ENCODE results near the gene SORCS2.

The SORCS2 gene

GRCh38 chr4:7275067-7275466 is 82.7 kb downstream of the SORCS2 start:
- Histone ChIP-seq H3K27ac (no peak overlapping the region), H3K4me3 (no peak overlapping the region)
- no peak for DNase-seq (ENCODE audit: low spot score)
- no peak for TF ChIP-seq CTCF (IDR thresholded peaks at IDR 0.05)

GRCh38 chr4:7275490-7276154 is 83.3 kb downstream of the SORCS2 start:
- TF ChIP-seq CTCF (IDR thresholded peaks at IDR 0.05): no peak
- no peak overlapping the region for H3K27ac ChIP-seq
- DNase-seq (ENCODE audit: low spot score): no peak
- H3K4me3 ChIP-seq: no peak overlapping the region

GRCh38 chr4:7276515-7276914 is 84.2 kb downstream of the SORCS2 start:
- H3K4me3 ChIP-seq: no peak overlapping the region
- DNase-seq (ENCODE audit: low spot score): no peak
- no peak overlapping the region for H3K27ac ChIP-seq
- no peak for TF ChIP-seq CTCF (IDR thresholded peaks at IDR 0.05)

- no peak overlapping the region for H3K27ac ChIP-seq
- DNase-seq (ENCODE audit: low spot score): no peak
- H3K4me3 ChIP-seq: no peak overlapping the region
- no peak for TF ChIP-seq CTCF (IDR thresholded peaks at IDR 0.05)
These were observed 85.9 kb downstream of the SORCS2 start for GRCh38 chr4:7278071-7278765.

- H3K27ac ChIP-seq: no peak overlapping the region
- no peak overlapping the region for H3K4me3 ChIP-seq
- no peak for DNase-seq (ENCODE audit: low spot score)
- TF ChIP-seq CTCF (IDR thresholded peaks at IDR 0.05): no peak
These were observed 86.6 kb downstream of the SORCS2 start for GRCh38 chr4:7278981-7279380.

GRCh38 chr4:7279902-7280301 is 87.6 kb downstream of the SORCS2 start:
- TF ChIP-seq CTCF (IDR thresholded peaks at IDR 0.05): no peak
- Histone ChIP-seq H3K27ac (no peak overlapping the region), H3K4me3 (no peak overlapping the region)
- DNase-seq (ENCODE audit: low spot score): no peak
